ENCODE measurements around the gene C5AR1.
"Not testable (repeated sequence)": the region's sequence is repeated elsewhere in the genome, so short reads cannot be mapped to it uniquely, and the experiment has no call there.

Gene C5AR1

DNA sequence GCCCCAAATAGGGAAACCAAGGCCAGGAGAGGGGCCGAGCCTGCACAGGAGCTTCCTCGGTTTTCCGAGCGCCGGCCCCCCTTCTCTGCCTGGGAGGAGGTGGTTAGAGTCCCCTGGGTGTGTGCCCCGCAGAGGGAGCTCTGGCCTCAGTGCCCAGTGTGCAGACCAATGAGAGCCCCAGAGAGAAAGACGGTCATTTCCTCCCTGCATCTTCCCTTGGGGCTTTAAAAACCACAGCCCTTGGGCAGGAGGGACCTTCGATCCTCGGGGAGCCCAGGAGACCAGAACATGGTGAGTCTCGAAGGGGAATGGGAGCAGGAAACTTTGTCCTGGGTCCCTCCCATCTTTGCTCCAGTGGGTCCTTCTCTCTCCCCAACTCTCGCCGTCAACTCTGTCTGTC is at the start of gene C5AR1:
Gene C5AR1, plus strand, starts transcription at position 254 of the 400 bp plus-strand sequence. Its CDS starts 35 bp downstream, at position 289.
- peaks cover 9% of the 10 kb centered on the region for H3K4me1 ChIP-seq (ENCODE audit: insufficient read depth, poor library complexity, severe bottlenecking)
- no peak for ATAC-seq (ENCODE audit: low read depth)
- no peaks in the 10 kb centered on the region for H3K27me3 ChIP-seq (ENCODE audit: insufficient read depth, poor library complexity, severe bottlenecking)

DNA sequence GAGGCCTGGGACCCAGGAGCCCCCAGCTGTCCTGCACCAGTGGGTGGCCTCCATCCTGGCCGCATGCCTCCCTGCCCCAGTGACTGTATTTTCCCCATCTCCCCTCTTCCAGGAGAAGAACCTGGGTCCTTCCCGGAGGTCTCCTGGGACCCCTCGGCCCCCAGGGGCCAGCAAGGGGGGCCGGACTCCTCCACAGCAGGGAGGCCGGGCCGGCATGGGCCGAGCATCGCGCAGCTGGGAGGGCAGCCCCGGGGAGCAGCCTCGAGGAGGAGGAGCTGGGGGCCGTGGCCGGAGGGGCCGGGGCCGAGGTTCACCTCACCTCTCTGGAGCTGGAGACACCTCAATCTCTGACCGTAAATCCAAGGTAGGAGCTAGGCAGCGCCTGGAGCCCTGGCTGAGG is 49.2 kb upstream of the C5AR1 start:
- H3K4me1 ChIP-seq (ENCODE audit: insufficient read depth, poor library complexity, severe bottlenecking), result peaks cover 3% of the 10 kb centered on the region
- peaks cover 60% of the 10 kb centered on the region for H3K36me3 ChIP-seq (ENCODE audit: low read depth)
- no peaks in the 10 kb centered on the region for H3K9me3 ChIP-seq (ENCODE audit: severe bottlenecking)
- TF ChIP-seq, protein P1, sequence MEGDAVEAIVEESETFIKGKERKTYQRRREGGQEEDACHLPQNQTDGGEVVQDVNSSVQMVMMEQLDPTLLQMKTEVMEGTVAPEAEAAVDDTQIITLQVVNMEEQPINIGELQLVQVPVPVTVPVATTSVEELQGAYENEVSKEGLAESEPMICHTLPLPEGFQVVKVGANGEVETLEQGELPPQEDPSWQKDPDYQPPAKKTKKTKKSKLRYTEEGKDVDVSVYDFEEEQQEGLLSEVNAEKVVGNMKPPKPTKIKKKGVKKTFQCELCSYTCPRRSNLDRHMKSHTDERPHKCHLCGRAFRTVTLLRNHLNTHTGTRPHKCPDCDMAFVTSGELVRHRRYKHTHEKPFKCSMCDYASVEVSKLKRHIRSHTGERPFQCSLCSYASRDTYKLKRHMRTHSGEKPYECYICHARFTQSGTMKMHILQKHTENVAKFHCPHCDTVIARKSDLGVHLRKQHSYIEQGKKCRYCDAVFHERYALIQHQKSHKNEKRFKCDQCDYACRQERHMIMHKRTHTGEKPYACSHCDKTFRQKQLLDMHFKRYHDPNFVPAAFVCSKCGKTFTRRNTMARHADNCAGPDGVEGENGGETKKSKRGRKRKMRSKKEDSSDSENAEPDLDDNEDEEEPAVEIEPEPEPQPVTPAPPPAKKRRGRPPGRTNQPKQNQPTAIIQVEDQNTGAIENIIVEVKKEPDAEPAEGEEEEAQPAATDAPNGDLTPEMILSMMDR (IDR thresholded peaks at IDR 0.05; ENCODE audit: poor library complexity, severe bottlenecking), result no peak
- no peaks in the 10 kb centered on the region for H3K27me3 ChIP-seq (ENCODE audit: insufficient read depth, poor library complexity, severe bottlenecking)
- no peak overlapping the region for H3K4me3 ChIP-seq (ENCODE audit: severe bottlenecking)
- H3K27ac ChIP-seq (ENCODE audit: poor library complexity, severe bottlenecking), result no peak overlapping the region
- ATAC-seq (ENCODE audit: low read depth) (no peak), DNase-seq (ENCODE audit: low spot score) (no peak)

More for the DNA sequence above, at the start of gene C5AR1:
- Histone ChIP-seq H3K4me3 (ENCODE audit: severe bottlenecking) (no peak within 1 kb of the TSS), H3K9me3 (ENCODE audit: severe bottlenecking) (no peaks in the 10 kb centered on the region), H3K27ac (ENCODE audit: poor library complexity, severe bottlenecking) (peak within 1 kb of the TSS; percentile 7), H3K36me3 (ENCODE audit: low read depth) (no peaks in the 10 kb centered on the region)
- TF ChIP-seq, protein P1 (IDR thresholded peaks at IDR 0.05; ENCODE audit: poor library complexity, severe bottlenecking), result no peak
- DNase-seq (ENCODE audit: low spot score), result no peak

GRCh38 chr19:47261946-47262793 is 47.5 kb upstream of the C5AR1 start:
- not testable (repeated sequence) for DNase-seq (ENCODE audit: low spot score); H3K4me3 ChIP-seq (ENCODE audit: severe bottlenecking); H3K27ac ChIP-seq (ENCODE audit: poor library complexity, severe bottlenecking); ATAC-seq (ENCODE audit: low read depth); H3K4me1 ChIP-seq (ENCODE audit: insufficient read depth, poor library complexity, severe bottlenecking); H3K9me3 ChIP-seq (ENCODE audit: severe bottlenecking); H3K27me3 ChIP-seq (ENCODE audit: insufficient read depth, poor library complexity, severe bottlenecking)
- H3K36me3 ChIP-seq (ENCODE audit: low read depth), result peaks cover 67% of the 10 kb centered on the region

GRCh38 chr19:47264629-47265028 is 45.0 kb upstream of the C5AR1 start:
- Histone ChIP-seq H3K36me3 (ENCODE audit: low read depth) (peaks cover 62% of the 10 kb centered on the region), H3K4me1 (ENCODE audit: insufficient read depth, poor library complexity, severe bottlenecking) (no peaks in the 10 kb centered on the region), H3K27me3 (ENCODE audit: insufficient read depth, poor library complexity, severe bottlenecking) (no peaks in the 10 kb centered on the region), H3K4me3 (ENCODE audit: severe bottlenecking) (no peak overlapping the region), H3K27ac (ENCODE audit: poor library complexity, severe bottlenecking) (no peak overlapping the region), H3K9me3 (ENCODE audit: severe bottlenecking) (no peaks in the 10 kb centered on the region)
- DNase-seq (ENCODE audit: low spot score) (peak; percentile 59), ATAC-seq (ENCODE audit: low read depth) (no peak)
- TF ChIP-seq, protein P1 (IDR thresholded peaks at IDR 0.05; ENCODE audit: poor library complexity, severe bottlenecking), result no peak

DNA sequence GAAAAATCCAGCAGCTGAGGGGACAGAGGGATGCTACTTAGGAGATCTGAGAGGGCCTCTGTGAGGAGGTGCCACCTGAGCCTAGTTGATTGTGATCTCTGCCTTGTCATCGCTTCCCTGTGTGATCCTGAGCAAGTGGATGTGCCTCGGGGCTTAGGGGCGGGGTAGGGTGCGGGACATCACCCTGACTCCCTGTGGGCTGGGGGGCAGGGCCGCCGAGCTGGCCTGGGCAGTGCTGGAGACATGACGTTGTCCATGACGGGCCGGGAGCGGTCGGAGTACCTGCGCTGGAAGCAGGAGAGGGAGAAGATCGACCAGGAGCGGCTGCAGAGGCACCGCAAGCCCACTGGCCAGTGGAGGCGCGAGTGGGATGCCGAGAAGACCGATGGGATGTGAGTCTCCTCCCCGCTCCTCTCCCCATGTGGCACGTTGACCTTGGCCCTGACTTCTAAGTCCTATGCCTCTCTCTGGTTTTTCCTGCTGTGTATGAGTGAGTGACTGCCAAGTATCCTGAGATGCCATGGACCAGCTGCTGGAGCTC is 43.2 kb upstream of the C5AR1 start:
- no peaks in the 10 kb centered on the region for H3K9me3 ChIP-seq (ENCODE audit: severe bottlenecking)
- H3K27me3 ChIP-seq (ENCODE audit: insufficient read depth, poor library complexity, severe bottlenecking), result no peaks in the 10 kb centered on the region
- TF ChIP-seq, protein P1 (IDR thresholded peaks at IDR 0.05; ENCODE audit: poor library complexity, severe bottlenecking), result no peak
- no peak overlapping the region for H3K27ac ChIP-seq (ENCODE audit: poor library complexity, severe bottlenecking)
- ATAC-seq (ENCODE audit: low read depth), result no peak
- H3K4me1 ChIP-seq (ENCODE audit: insufficient read depth, poor library complexity, severe bottlenecking), result no peaks in the 10 kb centered on the region
- no peak for DNase-seq (ENCODE audit: low spot score)
- H3K36me3 ChIP-seq (ENCODE audit: low read depth), result peaks cover 47% of the 10 kb centered on the region
- no peak overlapping the region for H3K4me3 ChIP-seq (ENCODE audit: severe bottlenecking)
